ENCODE results near the gene KIF16B. TPM values are rescaled to one million over a fixed set of nuclear protein-coding genes. Genes with fewer than 3 reads are reported as not detected.
"Not testable (repeated sequence)": the region's sequence is repeated elsewhere in the genome, so short reads cannot be mapped to it uniquely, and the experiment has no call there.

KIF16B gene
- total RNA-seq, 1 donor = 5.8 TPM

DNA sequence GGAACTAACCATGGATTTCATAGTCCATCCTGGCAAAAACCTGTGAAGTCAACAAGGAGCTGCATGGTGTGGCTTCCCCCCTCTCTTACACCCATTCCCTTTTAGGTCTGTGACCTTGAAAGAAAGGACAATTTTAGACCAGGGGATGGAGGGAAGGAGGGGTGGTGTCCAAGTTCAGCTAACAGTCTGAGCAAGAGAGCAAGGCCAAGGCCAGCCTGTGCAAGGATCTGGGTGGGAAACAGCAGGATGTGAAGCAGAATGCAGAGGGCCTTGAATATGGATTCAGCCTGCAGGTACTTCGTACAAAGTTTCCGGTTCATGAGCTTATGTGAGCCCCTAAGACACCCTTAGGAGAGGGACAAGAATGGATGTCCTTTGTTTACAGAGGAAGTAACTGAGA is 293.0 kb downstream of the KIF16B start:
- Histone ChIP-seq H3K4me3 (ENCODE audit: low read length) (no peak overlapping the region), H3K9me3 (ENCODE audit: low read depth, low read length) (no peaks in the 10 kb centered on the region), H3K27me3 (ENCODE audit: insufficient read depth, low read length) (no peaks in the 10 kb centered on the region), H3K4me1 (ENCODE audit: insufficient read depth, low read length) (no peaks in the 10 kb centered on the region)

GRCh38 chr20:16279320-16279719 is 293.9 kb downstream of the KIF16B start:
- no peak overlapping the region for H3K4me3 ChIP-seq (ENCODE audit: low read length)
- H3K27me3 ChIP-seq (ENCODE audit: insufficient read depth, low read length) = no peaks in the 10 kb centered on the region
- H3K4me1 ChIP-seq (ENCODE audit: insufficient read depth, low read length) = no peaks in the 10 kb centered on the region
- H3K9me3 ChIP-seq (ENCODE audit: low read depth, low read length) = no peaks in the 10 kb centered on the region

DNA sequence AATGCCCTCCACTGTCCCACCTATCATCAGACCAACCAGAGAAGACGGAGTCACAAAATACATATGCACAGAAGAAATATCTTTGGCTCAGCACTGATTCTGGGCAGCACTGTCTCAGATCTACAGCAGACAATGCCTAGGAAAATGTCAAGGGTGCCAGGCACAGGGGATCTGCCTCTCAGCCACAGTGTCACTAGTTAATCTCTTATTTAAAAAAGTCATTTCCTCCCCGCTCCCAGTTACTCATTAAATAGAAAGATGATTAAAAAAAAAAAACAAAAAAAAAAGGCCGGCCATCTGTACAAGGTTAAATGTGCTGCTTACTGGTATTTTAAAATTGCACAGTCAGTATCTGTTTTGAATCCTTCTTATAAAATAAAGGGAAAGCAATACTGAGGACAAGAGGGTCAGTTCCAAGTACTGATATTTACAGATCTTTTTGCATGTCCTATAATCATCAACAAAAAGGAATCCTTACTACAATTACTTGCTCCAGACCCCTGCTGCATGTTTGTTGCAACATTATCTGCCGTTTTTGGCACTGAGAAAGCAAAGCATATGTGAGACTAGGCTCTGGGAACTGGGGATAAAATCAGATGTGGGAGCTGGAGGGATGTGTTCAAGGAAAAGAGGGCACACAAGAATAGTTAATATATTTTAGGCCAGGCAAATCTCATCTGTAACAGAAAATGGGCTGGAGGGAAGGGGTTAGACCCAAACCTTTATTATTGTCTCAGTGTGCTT is 299.3 kb downstream of the KIF16B start:
- Histone ChIP-seq H3K9me3 (ENCODE audit: low read depth, low read length) (no peaks in the 10 kb centered on the region), H3K4me1 (ENCODE audit: insufficient read depth, low read length) (no peaks in the 10 kb centered on the region), H3K27me3 (ENCODE audit: insufficient read depth, low read length) (no peaks in the 10 kb centered on the region), H3K4me3 (ENCODE audit: low read length) (no peak overlapping the region)

- no peaks in the 10 kb centered on the region for H3K27me3 ChIP-seq (ENCODE audit: insufficient read depth, low read length)
- no peak overlapping the region for H3K4me3 ChIP-seq (ENCODE audit: low read length)
- no peaks in the 10 kb centered on the region for H3K9me3 ChIP-seq (ENCODE audit: low read depth, low read length)
- no peaks in the 10 kb centered on the region for H3K4me1 ChIP-seq (ENCODE audit: insufficient read depth, low read length)
Observed at GRCh38 chr20:16272780-16273360, 300.4 kb downstream of the KIF16B start.

GRCh38 chr20:16271450-16271849 is 301.8 kb downstream of the KIF16B start:
- no peak overlapping the region for H3K4me3 ChIP-seq (ENCODE audit: low read length)

GRCh38 chr20:16270989-16271388 is 302.3 kb downstream of the KIF16B start:
- no peaks in the 10 kb centered on the region for H3K27me3 ChIP-seq (ENCODE audit: insufficient read depth, low read length)
- peaks cover 4% of the 10 kb centered on the region for H3K9me3 ChIP-seq (ENCODE audit: low read depth, low read length)
- no peak overlapping the region for H3K4me3 ChIP-seq (ENCODE audit: low read length)
- no peaks in the 10 kb centered on the region for H3K4me1 ChIP-seq (ENCODE audit: insufficient read depth, low read length)

More at GRCh38 chr20:16271450-16271849, 301.8 kb downstream of the KIF16B start:
- no peaks in the 10 kb centered on the region for H3K27me3 ChIP-seq (ENCODE audit: insufficient read depth, low read length)
- no peaks in the 10 kb centered on the region for H3K4me1 ChIP-seq (ENCODE audit: insufficient read depth, low read length)
- H3K9me3 ChIP-seq (ENCODE audit: low read depth, low read length) = peaks cover under 1% of the 10 kb centered on the region

- no peak overlapping the region for H3K4me3 ChIP-seq (ENCODE audit: low read length)
- H3K9me3 ChIP-seq (ENCODE audit: low read depth, low read length) = peaks cover 4% of the 10 kb centered on the region
- no peaks in the 10 kb centered on the region for H3K27me3 ChIP-seq (ENCODE audit: insufficient read depth, low read length)
- H3K4me1 ChIP-seq (ENCODE audit: insufficient read depth, low read length) = no peaks in the 10 kb centered on the region
Observed at GRCh38 chr20:16270314-16270931, 302.8 kb downstream of the KIF16B start.

DNA sequence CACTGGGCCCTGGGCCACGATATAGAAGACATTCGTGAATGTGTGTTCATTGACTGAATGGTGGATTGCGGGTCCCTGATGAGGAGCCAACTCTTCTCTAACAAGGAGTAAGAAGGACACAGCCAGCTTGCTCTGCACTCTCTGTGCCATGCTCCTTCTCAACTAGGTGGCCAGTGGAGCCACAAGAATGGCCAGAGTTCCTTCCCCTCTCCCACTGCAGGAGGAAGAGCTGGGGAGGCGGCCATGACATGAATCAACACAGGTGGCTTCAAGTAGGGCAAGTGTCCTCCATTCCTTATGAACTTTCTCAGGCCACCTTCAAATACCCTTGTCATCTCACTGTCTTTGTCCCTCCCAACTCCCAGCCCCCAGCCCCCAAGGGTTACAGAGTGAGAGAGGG is 305.7 kb downstream of the KIF16B start:
- Histone ChIP-seq H3K4me1 (ENCODE audit: insufficient read depth, low read length) (no peaks in the 10 kb centered on the region), H3K27me3 (ENCODE audit: insufficient read depth, low read length) (no peaks in the 10 kb centered on the region), H3K4me3 (ENCODE audit: low read length) (no peak overlapping the region), H3K9me3 (ENCODE audit: low read depth, low read length) (peaks cover 4% of the 10 kb centered on the region)

- Histone ChIP-seq H3K4me1 (ENCODE audit: insufficient read depth, low read length) (no peaks in the 10 kb centered on the region), H3K4me3 (ENCODE audit: low read length) (no peak overlapping the region), H3K9me3 (ENCODE audit: low read depth, low read length) (peaks cover 4% of the 10 kb centered on the region), H3K27me3 (ENCODE audit: insufficient read depth, low read length) (no peaks in the 10 kb centered on the region)
Observed at GRCh38 chr20:16265334-16265733, 307.9 kb downstream of the KIF16B start.

GRCh38 chr20:16263582-16263981 is 309.7 kb downstream of the KIF16B start:
- no peak overlapping the region for H3K4me3 ChIP-seq (ENCODE audit: low read length)
- no peaks in the 10 kb centered on the region for H3K4me1 ChIP-seq (ENCODE audit: insufficient read depth, low read length)
- H3K27me3 ChIP-seq (ENCODE audit: insufficient read depth, low read length) = no peaks in the 10 kb centered on the region
- peaks cover 4% of the 10 kb centered on the region for H3K9me3 ChIP-seq (ENCODE audit: low read depth, low read length)

- Histone ChIP-seq H3K4me3 (ENCODE audit: low read length) (no peak overlapping the region), H3K9me3 (ENCODE audit: low read depth, low read length) (peaks cover 4% of the 10 kb centered on the region)
Observed at GRCh38 chr20:16262594-16262993, 310.7 kb downstream of the KIF16B start.

DNA sequence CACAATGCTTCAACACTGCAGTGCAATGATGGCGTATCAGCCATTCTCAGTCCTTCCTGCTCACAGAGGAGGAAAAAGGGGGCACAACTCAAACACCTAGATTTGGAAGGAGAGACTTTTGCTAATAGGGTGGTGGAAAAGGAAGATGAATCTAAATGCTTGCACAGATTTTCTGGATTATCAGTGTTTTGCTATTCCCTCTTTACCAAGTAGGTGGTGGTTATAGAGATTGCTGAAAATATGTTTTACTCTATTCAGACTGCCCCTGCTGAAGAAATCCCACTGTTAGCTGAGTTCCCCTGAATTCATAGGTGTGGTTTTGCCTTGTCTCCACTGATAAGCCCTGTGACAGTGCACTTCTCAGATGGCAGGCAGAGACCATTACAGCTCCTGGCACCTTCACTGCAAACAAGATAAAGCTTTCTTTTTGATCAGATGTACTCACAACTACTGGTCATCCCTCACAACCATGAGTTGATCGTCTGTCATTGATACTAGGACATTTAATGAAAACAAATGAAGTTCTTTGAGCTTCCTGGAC is 311.4 kb downstream of the KIF16B start:
- Histone ChIP-seq H3K4me3 (ENCODE audit: low read length) (no peak overlapping the region), H3K4me1 (ENCODE audit: insufficient read depth, low read length) (no peaks in the 10 kb centered on the region), H3K27me3 (ENCODE audit: insufficient read depth, low read length) (no peaks in the 10 kb centered on the region), H3K9me3 (ENCODE audit: low read depth, low read length) (peaks cover 4% of the 10 kb centered on the region)

More at GRCh38 chr20:16262594-16262993, 310.7 kb downstream of the KIF16B start:
- Histone ChIP-seq H3K4me1 (ENCODE audit: insufficient read depth, low read length) (no peaks in the 10 kb centered on the region), H3K27me3 (ENCODE audit: insufficient read depth, low read length) (no peaks in the 10 kb centered on the region)

DNA sequence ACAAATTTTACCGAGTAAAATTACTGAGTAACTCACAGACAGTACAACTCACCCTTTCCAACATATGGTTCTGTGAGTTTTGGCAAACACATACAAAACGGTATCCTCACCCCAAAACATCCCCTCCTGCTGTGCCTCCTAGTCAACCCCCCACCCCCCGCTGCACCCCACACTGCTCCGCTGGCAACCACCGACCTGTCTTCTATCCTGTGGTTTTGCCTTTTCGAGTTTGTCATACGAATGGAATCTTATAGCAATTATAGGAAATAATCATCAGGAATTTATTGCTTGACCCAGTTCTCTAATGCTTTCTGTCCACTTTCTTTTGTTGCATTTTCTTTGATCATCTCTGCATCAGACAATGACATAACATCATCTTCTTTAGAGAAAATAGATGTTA is 312.3 kb downstream of the KIF16B start:
- no peaks in the 10 kb centered on the region for H3K27me3 ChIP-seq (ENCODE audit: insufficient read depth, low read length)
- H3K4me3 ChIP-seq (ENCODE audit: low read length) = no peak overlapping the region
- no peaks in the 10 kb centered on the region for H3K9me3 ChIP-seq (ENCODE audit: low read depth, low read length)
- H3K4me1 ChIP-seq (ENCODE audit: insufficient read depth, low read length) = no peaks in the 10 kb centered on the region

- H3K4me3 ChIP-seq (ENCODE audit: low read length); H3K9me3 ChIP-seq (ENCODE audit: low read depth, low read length); H3K4me1 ChIP-seq (ENCODE audit: insufficient read depth, low read length); H3K27me3 ChIP-seq (ENCODE audit: insufficient read depth, low read length): not testable (repeated sequence)
Observed at GRCh38 chr20:16260133-16260532, 313.1 kb downstream of the KIF16B start.

GRCh38 chr20:16258766-16259165 is 314.5 kb downstream of the KIF16B start:
- H3K4me3 ChIP-seq (ENCODE audit: low read length) = no peak overlapping the region
- H3K27me3 ChIP-seq (ENCODE audit: insufficient read depth, low read length) = no peaks in the 10 kb centered on the region
- no peaks in the 10 kb centered on the region for H3K4me1 ChIP-seq (ENCODE audit: insufficient read depth, low read length)
- H3K9me3 ChIP-seq (ENCODE audit: low read depth, low read length) = no peaks in the 10 kb centered on the region

Data from mononuclear cell (primary cell).